ENCODE data around the gene ENTPD5. TPM values are rescaled to one million over a fixed set of nuclear protein-coding genes. Genes with fewer than 3 reads are reported as not detected.
A peak's percentile ranks its signal among the peaks of the same experiment; 100 is the strongest.

The ENTPD5 gene
- total and polyA plus RNA-seq, 2 donors (not counting 1 experiment from before 2014, with no cell fraction given): 5.5 to 14.7 TPM

GRCh38 chr14:74038020-74038859 lies 19.2 kb upstream of the ENTPD5 start:
- Histone ChIP-seq H3K9ac (ENCODE audit: low read length) (no peak overlapping the region), H3K4me3 (ENCODE audit: control extremely low read depth in 1 of 5, extremely low read depth in 1 of 5, insufficient read depth in 1 of 5, low read depth in 2 of 5, low read length in 4 of 5) (no peak overlapping the region), H3K27me3 (replicated peaks in 1 of 4; ENCODE audit: control extremely low read depth in 1 of 4, control insufficient read depth in 3 of 4, insufficient read depth in 4 of 4, low read length in 3 of 4) (no peaks in the 10 kb centered on the region), H3K27ac (ENCODE audit: low read length in 2 of 2) (no peak overlapping the region), H3K79me2 (ENCODE audit: control insufficient read depth, insufficient read depth, low read length) (no peaks in the 10 kb centered on the region), H3K9me3 (ENCODE audit: control extremely low read depth in 1 of 3, control insufficient read depth in 2 of 3, insufficient read depth in 1 of 3, low read length in 2 of 3) (no peaks in the 10 kb centered on the region), H3K4me2 (replicated peaks; ENCODE audit: low read depth, low read length, poor library complexity, severe bottlenecking) (no peak overlapping the region), H3K4me1 (ENCODE audit: control insufficient read depth in 2 of 2, insufficient read depth in 2 of 2, low read length in 2 of 2) (no peaks in the 10 kb centered on the region), H3K36me3 (replicated peaks in 1 of 2; ENCODE audit: control extremely low read depth in 1 of 2, control insufficient read depth in 1 of 2, extremely low read depth in 1 of 2, insufficient read depth in 2 of 2, low read length in 1 of 2) (no peaks in the 10 kb centered on the region), H2AFZ (ENCODE audit: insufficient read depth, low read depth, low read length, poor library complexity, severe bottlenecking) (no peak overlapping the region), H4K20me1 (ENCODE audit: control insufficient read depth, insufficient read depth, low read length, poor library complexity, severe bottlenecking) (no peaks in the 10 kb centered on the region)
- no peaks in the 10 kb centered on the region for H3K4me1 Mint-ChIP-seq
- no peak overlapping the region for H3K4me3 Mint-ChIP-seq
- intact Hi-C loops (cut with micrococcal nuclease): loop anchor here (10.0 kb wide), 1 partner anchor 533 kb away; no protein-coding TSS in a partner anchor
- 29% methylated on average over 1 of the region's 3 CpGs for WGBS (ENCODE audit: insufficient coverage)
- ChIA-PET POLR2A (no interaction called here), CTCF (interaction anchor here (2.0 kb wide), 1 partner anchor 11 kb away, joined by 5 read pairs; no protein-coding TSS in a partner anchor)
- H3K27me3 Mint-ChIP-seq: no peaks in the 10 kb centered on the region
- TF ChIP-seq CTCF (IDR thresholded peaks at IDR 0.05) (peak; percentile 90), EZH2 (IDR thresholded peaks at IDR 0.05; ENCODE audit: borderline replicate concordance, insufficient read depth, low read depth, low read length, poor library complexity, severe bottlenecking) (no peak)
- DNase-seq: peak; percentile 66
- ATAC-seq (ENCODE audit: low read depth): no peak
- no peak overlapping the region for H3K27ac Mint-ChIP-seq
- no peaks in the 10 kb centered on the region for H3K9me3 Mint-ChIP-seq (ENCODE audit: insufficient read depth)

- no peak overlapping the region for H2AFZ ChIP-seq (ENCODE audit: insufficient read depth, low read depth, low read length, poor library complexity, severe bottlenecking)
- H4K20me1 ChIP-seq (ENCODE audit: control insufficient read depth, insufficient read depth, low read length, poor library complexity, severe bottlenecking): no peaks in the 10 kb centered on the region
- H3K4me1 ChIP-seq (ENCODE audit: control insufficient read depth in 2 of 2, insufficient read depth in 2 of 2, low read length in 2 of 2): no peaks in the 10 kb centered on the region
- H3K4me3 Mint-ChIP-seq: no peak overlapping the region
- CTCF ChIA-PET: interaction anchor here (0.7 kb wide), 1 partner anchor 773 kb away, joined by 3 read pairs; no protein-coding TSS in a partner anchor
- H3K9me3 Mint-ChIP-seq (ENCODE audit: insufficient read depth): no peaks in the 10 kb centered on the region
- H3K9ac ChIP-seq (ENCODE audit: low read length): no peak overlapping the region
- TF ChIP-seq EZH2 (IDR thresholded peaks at IDR 0.05; ENCODE audit: borderline replicate concordance, insufficient read depth, low read depth, low read length, poor library complexity, severe bottlenecking) (no peak), CTCF (IDR thresholded peaks at IDR 0.05) (no peak)
- H3K4me2 ChIP-seq (replicated peaks; ENCODE audit: low read depth, low read length, poor library complexity, severe bottlenecking): no peak overlapping the region
- ATAC-seq (ENCODE audit: low read depth) (no peak), DNase-seq (no peak)
- H3K27ac ChIP-seq (ENCODE audit: low read length in 2 of 2): no peak overlapping the region
- POLR2A ChIA-PET: no interaction called here
- no peaks in the 10 kb centered on the region for H3K27me3 ChIP-seq (replicated peaks in 1 of 4; ENCODE audit: control extremely low read depth in 1 of 4, control insufficient read depth in 3 of 4, insufficient read depth in 4 of 4, low read length in 3 of 4)
- intact Hi-C loops (cut with micrococcal nuclease): loop anchor here (10.0 kb wide), 1 partner anchor 531 kb away; no protein-coding TSS in a partner anchor
- no peaks in the 10 kb centered on the region for H3K27me3 Mint-ChIP-seq
- no peak overlapping the region for H3K4me3 ChIP-seq (ENCODE audit: control extremely low read depth in 1 of 5, extremely low read depth in 1 of 5, insufficient read depth in 1 of 5, low read depth in 2 of 5, low read length in 4 of 5)
- no peak overlapping the region for H3K27ac Mint-ChIP-seq
- H3K4me1 Mint-ChIP-seq: peaks cover 2% of the 10 kb centered on the region
- no peaks in the 10 kb centered on the region for H3K9me3 ChIP-seq (ENCODE audit: control extremely low read depth in 1 of 3, control insufficient read depth in 2 of 3, insufficient read depth in 1 of 3, low read length in 2 of 3)
- H3K36me3 ChIP-seq (replicated peaks in 1 of 2; ENCODE audit: control extremely low read depth in 1 of 2, control insufficient read depth in 1 of 2, extremely low read depth in 1 of 2, insufficient read depth in 2 of 2, low read length in 1 of 2): no peaks in the 10 kb centered on the region
- no peaks in the 10 kb centered on the region for H3K79me2 ChIP-seq (ENCODE audit: control insufficient read depth, insufficient read depth, low read length)
- 100% methylated on average over 2 of the region's 4 CpGs for whole genome bisulfite sequencing (ENCODE audit: insufficient coverage)
Observed at GRCh38 chr14:74035556-74035955, 16.5 kb upstream of the ENTPD5 start.

Data from B cell (primary cell).